Stimulated activated CD4-positive, alpha-beta T cell treated with anti-CD3 and anti-CD28 coated beads, Interleukin-15, amount 100 ng/mL, for 48 hours (primary cell): Measurements from ENCODE around the gene PRR33.

ENCODE experiments used
- DNase-seq, 2 donors: peaks; one replicate each; pipeline ENCODE4 v3.0.0-alpha.2; 2020; ENCODE audit warnings: low read depth in 2 of 2

The PRR33 gene

GRCh38 chr11:1927848-1928469 is 36.3 kb upstream of the PRR33 start:
- DNase-seq = no peak

GRCh38 chr11:1927026-1927847 is 35.5 kb upstream of the PRR33 start:
- no peak for DNase-seq

- DNase-seq = no peak
Measured at GRCh38 chr11:1926156-1927025, 34.7 kb upstream of the PRR33 start.

GRCh38 chr11:1925373-1926155 is 33.9 kb upstream of the PRR33 start:
- DNase-seq = no peak

- no peak for DNase-seq
Measured at GRCh38 chr11:1924646-1925372, 33.1 kb upstream of the PRR33 start.

- DNase-seq = no peak
Measured at GRCh38 chr11:1924181-1924580, 32.5 kb upstream of the PRR33 start.

GRCh38 chr11:1923201-1923956 is 31.7 kb upstream of the PRR33 start:
- DNase-seq = no peak

GRCh38 chr11:1922481-1923081 is 30.9 kb upstream of the PRR33 start:
- DNase-seq = no peak

- no peak for DNase-seq
Measured at GRCh38 chr11:1921574-1922141, 30.0 kb upstream of the PRR33 start.

- no peak for DNase-seq
Measured at GRCh38 chr11:1920909-1921573, 29.3 kb upstream of the PRR33 start.

GRCh38 chr11:1920128-1920908 is 28.6 kb upstream of the PRR33 start:
- no peak for DNase-seq

- no peak for DNase-seq
Measured at GRCh38 chr11:1919391-1920127, 27.9 kb upstream of the PRR33 start, which contains the start of gene TNNT3. TNNT3 (plus strand) TSS chr11:1919703; CDS start chr11:1922875, 3,172 bp downstream.

GRCh38 chr11:1918436-1919315 is 27.0 kb upstream of the PRR33 start:
- DNase-seq = no peak

GRCh38 chr11:1917523-1918435 is 26.1 kb upstream of the PRR33 start:
- no peak for DNase-seq

- no peak for DNase-seq
Measured at GRCh38 chr11:1916986-1917522, 25.4 kb upstream of the PRR33 start.
